Endometrium (tissue), 2 donors: ENCODE measurements around the gene MTRF1L.
A peak's percentile ranks its signal among the peaks of the same experiment; 100 is the strongest.

Source experiments
- FAIRE-seq: peaks from 2 replicates; lab custom pipeline; 2012; peaks lifted over from hg19 to GRCh38; lab: Jason Lieb, UNC
- donor health status: control.
- donor health status: control.

The MTRF1L gene, protein sequence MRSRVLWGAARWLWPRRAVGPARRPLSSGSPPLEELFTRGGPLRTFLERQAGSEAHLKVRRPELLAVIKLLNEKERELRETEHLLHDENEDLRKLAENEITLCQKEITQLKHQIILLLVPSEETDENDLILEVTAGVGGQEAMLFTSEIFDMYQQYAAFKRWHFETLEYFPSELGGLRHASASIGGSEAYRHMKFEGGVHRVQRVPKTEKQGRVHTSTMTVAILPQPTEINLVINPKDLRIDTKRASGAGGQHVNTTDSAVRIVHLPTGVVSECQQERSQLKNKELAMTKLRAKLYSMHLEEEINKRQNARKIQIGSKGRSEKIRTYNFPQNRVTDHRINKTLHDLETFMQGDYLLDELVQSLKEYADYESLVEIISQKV

DNA sequence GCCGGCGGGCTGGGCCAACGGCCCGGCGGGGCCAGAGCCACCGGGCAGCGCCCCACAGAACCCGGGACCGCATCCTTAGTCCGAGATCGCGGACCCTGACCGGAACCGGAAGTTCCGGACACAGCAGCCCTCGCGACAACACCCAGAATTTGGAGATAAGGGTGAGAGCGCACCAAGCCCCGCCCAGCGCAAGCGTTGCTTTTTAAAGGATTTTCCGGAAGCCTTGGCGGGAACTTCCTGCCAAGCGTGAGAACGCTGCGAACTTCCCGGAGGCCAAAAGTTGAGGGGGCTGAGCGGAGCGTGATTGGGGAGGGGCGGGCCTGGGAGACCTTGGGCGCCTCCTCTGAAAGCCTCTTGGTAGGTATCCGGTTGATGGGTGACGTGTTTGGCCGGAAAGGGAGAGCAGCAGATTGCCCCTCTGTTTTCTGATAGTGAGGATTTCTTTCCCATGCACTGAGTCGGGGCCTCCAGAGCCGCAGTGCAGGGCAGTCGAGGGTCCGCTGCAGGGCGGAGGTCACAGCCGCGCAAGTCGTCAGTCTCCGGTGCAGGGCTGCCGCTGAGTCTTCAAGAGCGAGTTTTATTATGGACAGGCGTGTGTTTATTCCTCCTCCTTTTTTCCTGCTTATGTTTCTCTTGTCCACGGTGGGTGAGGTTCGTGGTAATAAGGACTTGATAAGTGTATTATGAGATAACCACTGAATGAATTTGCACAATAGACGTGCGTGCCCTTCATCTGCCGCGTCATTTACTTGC lies at the start of gene MTRF1L:
TSS of gene MTRF1L (minus strand) at position 97 of the 753 bp plus-strand sequence. CDS start at position 73, 24 bp downstream.
- peak; percentile 91 for FAIRE-seq

GRCh38 chr6:153051801-153052200 lies 49.3 kb upstream of the MTRF1L start:
- FAIRE-seq, result no peak

- no peak for FAIRE-seq
Measured at GRCh38 chr6:153048631-153049030, 46.1 kb upstream of the MTRF1L start.

GRCh38 chr6:153047386-153047785 lies 44.9 kb upstream of the MTRF1L start:
- FAIRE-seq, result no peak

DNA sequence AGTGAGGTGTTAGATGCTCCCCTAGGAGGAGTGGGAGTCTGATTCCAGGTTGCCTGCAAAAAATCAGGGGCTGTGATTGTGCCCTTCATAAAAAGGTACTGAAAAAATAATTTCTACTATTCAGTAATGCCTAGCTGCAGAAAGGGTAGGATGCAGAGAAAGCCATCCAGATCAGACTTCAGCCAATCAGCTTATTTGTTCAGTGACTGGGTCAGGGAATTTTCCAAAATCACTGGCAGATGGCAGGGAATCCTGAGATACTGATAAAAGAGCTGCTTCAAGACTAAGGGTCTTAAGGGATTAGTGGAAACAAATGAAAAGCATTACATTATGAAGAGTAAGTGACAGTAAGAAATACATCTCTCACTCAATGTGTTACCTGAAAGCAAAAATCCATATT lies 42.8 kb upstream of the MTRF1L start:
- FAIRE-seq, result no peak

DNA sequence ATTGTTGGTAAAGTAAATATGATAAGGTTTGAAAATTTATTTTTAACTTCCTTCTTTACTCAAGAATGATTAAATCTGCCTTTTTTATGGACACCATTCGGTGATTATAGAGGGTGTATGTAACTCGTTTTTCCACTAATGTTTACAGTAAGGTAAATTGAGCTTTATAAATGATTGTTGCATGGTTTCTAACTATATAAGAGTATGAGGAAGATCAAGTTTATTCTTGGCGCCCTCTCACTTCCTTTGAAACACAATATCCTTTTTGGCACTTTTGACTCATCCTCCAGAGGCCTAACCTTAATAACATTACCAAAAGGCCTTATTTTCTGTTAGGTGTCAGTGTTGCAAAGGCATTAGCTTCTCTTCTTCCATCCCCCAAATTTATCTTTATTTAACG lies 41.8 kb upstream of the MTRF1L start:
- no peak for FAIRE-seq

- FAIRE-seq, result no peak
Measured at GRCh38 chr6:153043719-153044118, 41.2 kb upstream of the MTRF1L start.

GRCh38 chr6:153038378-153039057 lies 36.0 kb upstream of the MTRF1L start:
- FAIRE-seq, result no peak

- no peak for FAIRE-seq
Measured at GRCh38 chr6:153034139-153034538, 31.6 kb upstream of the MTRF1L start.

DNA sequence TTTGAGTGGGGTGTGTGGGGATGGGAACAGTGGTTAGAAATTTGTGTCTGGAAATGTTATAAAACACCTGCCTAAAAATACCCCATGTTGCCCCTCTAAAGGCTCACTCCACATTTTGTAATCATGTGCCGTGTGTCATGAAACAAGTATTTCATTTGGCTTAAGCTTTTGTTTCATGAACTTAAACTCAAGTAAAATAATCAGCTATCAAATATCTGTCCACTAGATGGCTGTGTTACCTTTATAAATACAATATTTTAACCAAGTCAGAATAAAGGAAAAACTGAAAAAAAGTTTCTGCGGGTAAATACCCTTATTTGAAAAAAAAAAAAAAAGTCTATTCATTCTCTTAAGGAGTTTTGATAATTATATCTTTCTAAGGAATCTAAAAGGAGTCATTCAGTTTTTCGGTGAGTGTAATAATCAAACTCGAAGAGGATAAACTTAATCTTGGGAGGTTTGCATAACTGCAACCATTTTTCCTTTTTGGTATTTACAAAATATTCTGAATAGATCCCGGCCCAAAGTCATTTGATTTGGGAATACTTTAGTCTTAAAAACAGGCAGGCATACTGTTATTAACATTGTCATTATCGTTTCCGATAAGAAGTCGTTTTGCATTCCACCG lies 29.9 kb upstream of the MTRF1L start:
- peak; percentile 98 for FAIRE-seq

GRCh38 chr6:153031335-153031955 lies 28.9 kb upstream of the MTRF1L start:
- FAIRE-seq, result no peak

- FAIRE-seq, result no peak
Measured at GRCh38 chr6:153028963-153029362, 26.5 kb upstream of the MTRF1L start.

- no peak for FAIRE-seq
Measured at GRCh38 chr6:153028286-153028685, 25.8 kb upstream of the MTRF1L start.

GRCh38 chr6:153027480-153027879 lies 25.0 kb upstream of the MTRF1L start:
- no peak for FAIRE-seq

- FAIRE-seq, result no peak
Measured at GRCh38 chr6:153024709-153025017, 22.2 kb upstream of the MTRF1L start.

DNA sequence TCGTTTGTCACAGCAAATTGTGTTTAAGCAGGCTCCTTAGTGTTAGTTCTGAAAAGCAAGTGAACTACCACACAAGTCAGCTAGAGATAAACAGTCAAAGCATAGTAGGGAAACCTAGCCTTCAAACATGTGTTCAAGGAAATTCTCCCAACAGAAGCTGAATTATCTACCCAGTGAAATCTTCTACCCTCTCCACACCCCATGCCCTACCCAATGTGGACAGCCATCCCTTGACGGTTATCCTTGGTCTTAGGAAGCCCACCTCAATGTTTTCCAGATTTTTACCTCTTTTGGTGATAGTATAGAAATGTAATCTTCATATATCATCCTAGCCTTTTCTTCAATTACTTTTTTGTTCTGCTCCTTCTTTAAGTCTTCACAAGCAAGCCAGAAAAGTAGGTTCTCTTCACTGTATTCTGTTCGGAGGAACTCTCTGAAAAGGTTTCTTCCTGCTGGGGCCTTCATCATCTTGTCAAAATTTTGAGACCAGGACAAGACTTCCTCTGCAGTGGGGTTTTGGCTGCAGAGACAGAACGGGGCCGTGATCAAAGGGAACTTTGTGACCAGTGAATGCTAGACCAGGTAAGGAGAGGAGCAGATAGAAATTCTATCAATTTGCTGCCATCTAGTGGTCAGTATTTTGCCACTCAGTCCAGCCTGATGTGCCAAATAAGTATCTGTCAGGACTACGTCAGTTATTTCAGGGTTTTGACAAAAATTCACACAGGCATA lies 21.6 kb upstream of the MTRF1L start:
- no peak for FAIRE-seq

GRCh38 chr6:153018355-153018754 lies 15.8 kb upstream of the MTRF1L start:
- FAIRE-seq, result no peak

GRCh38 chr6:153016846-153017245 lies 14.3 kb upstream of the MTRF1L start:
- no peak for FAIRE-seq

- no peak for FAIRE-seq
Measured at GRCh38 chr6:153015094-153015640, 12.7 kb upstream of the MTRF1L start.

- no peak for FAIRE-seq
Measured at GRCh38 chr6:153013438-153013837, 10.9 kb upstream of the MTRF1L start.

- no peak for FAIRE-seq
Measured at GRCh38 chr6:153012856-153013255, 10.3 kb upstream of the MTRF1L start.
